ENCODE measurements around the gene NLRP6. TPM values are rescaled to one million over a fixed set of nuclear protein-coding genes. Genes with fewer than 3 reads are reported as not detected.
"Not testable (repeated sequence)": the region's sequence is repeated elsewhere in the genome, so short reads cannot be mapped to it uniquely, and the experiment has no call there.

The NLRP6 gene
- polyA plus RNA-seq, 4 donors, result 42.2 to 81.5 (median 58.7) TPM

DNA sequence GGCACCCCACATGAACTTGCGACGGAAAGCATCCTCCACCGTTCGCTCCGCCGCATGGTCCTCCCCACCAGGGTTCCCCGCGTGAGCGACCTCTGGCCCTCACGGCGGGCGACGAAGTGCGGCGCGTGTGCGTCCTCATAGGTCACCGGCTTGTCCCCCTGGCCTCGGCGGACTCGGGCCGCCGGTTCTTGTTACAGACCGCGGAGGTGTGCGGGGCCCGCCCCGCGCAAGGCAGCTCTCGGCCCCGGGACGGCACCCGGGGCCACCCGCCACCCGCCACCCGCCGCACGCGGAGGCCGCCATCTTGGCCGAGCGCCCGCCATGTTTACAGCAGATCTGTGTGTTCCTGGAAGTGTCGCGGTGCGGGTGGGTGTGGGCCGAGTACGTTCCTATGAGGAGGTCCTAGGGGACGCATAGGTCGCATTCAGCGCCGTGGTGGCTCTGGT is 25.9 kb downstream of the NLRP6 start:
- H3K4me3 ChIP-seq (ENCODE audit: low read depth in 1 of 3, low read length in 3 of 3), result no peak overlapping the region
- H3K4me1 ChIP-seq (ENCODE audit: control insufficient read depth in 3 of 3, insufficient read depth in 2 of 3, low read depth in 1 of 3, low read length in 2 of 3), result peaks cover 0 to 18% (median 0%) of the 10 kb centered on the region in 3 donors
- H3K9me3 ChIP-seq (ENCODE audit: control insufficient read depth in 2 of 2, insufficient read depth in 1 of 2, low read depth in 1 of 2, low read length in 1 of 2), result no peaks in the 10 kb centered on the region
- no peak for DNase-seq
- H3K27ac ChIP-seq (ENCODE audit: low read depth in 1 of 3, low read length in 2 of 3), result no peak overlapping the region
- H3K36me3 ChIP-seq (ENCODE audit: control insufficient read depth in 3 of 3, insufficient read depth in 2 of 3, low read depth in 1 of 3, low read length in 3 of 3), result no peaks in the 10 kb centered on the region
- peaks cover 0 to 18% (median 0%) of the 10 kb centered on the region in 3 donors for H3K27me3 ChIP-seq (ENCODE audit: control insufficient read depth in 3 of 3, insufficient read depth in 3 of 3, low read length in 3 of 3)
- 83 to 87% (median 83%) methylated on average over 50 to 52 of the region's 52 CpGs for WGBS, 3 donors
- no peak for FAIRE-seq

DNA sequence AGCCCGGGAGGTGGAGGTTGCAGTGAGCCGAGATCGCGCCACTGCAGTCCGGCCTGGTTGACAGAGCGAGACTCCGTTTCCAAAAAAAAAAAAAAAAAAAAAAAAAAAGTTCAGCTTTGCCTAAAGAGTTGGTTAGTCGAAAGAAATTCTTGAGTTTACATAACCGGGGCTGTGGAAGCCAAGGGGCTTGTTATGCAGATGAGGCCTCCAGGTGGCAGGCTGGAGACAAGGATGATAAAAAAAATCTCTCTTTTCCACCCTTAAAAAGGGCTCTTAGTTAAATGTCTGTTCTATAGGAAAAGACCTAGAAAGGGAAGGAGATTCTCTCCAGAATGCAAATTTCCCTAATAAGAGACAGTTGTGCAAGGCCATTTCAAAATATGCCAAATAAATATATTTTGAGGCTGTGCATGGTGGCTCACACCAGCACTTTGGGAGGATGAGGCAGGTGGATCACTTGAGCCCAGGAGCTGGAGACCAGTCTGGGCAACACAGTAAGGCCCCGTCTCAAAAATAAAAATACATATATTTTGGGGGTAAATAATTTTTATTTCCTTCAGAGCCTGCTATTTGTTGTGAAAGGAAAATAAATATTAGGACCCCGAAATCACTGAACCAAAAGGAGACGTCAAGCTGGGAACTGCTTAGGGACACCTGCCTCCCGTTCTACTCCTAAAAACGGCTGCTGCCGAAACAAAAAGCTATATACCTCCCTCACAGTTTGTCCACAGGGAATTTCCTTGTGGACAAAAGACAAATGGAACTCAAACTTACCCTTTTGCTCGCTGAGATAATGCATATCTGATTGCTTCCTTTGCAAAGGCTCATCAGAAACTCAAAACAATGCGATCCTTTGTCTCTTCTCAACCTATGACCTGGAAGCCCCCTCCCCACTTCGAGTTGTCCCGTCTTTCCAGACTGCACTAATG is 27.0 kb downstream of the NLRP6 start:
- Histone ChIP-seq H3K27ac (ENCODE audit: low read depth in 1 of 3, low read length in 2 of 3) (peak overlapping the region in 1 of 3 donors; percentile 55), H3K36me3 (ENCODE audit: control insufficient read depth in 3 of 3, insufficient read depth in 2 of 3, low read depth in 1 of 3, low read length in 3 of 3) (no peaks in the 10 kb centered on the region), H3K4me3 (ENCODE audit: low read depth in 1 of 3, low read length in 3 of 3) (no peak overlapping the region), H3K27me3 (ENCODE audit: control insufficient read depth in 3 of 3, insufficient read depth in 3 of 3, low read length in 3 of 3) (peaks cover 0 to 12% (median 0%) of the 10 kb centered on the region in 3 donors), H3K4me1 (ENCODE audit: control insufficient read depth in 3 of 3, insufficient read depth in 2 of 3, low read depth in 1 of 3, low read length in 2 of 3) (peaks cover 0 to 23% (median 0%) of the 10 kb centered on the region in 3 donors), H3K9me3 (ENCODE audit: control insufficient read depth in 2 of 2, insufficient read depth in 1 of 2, low read depth in 1 of 2, low read length in 1 of 2) (no peaks in the 10 kb centered on the region)
- FAIRE-seq (no peak), DNase-seq (peak in 1 of 2 donors; percentile 76)
- WGBS, 3 donors, result 29 to 37% (median 33%) methylated on average over 19 of the region's 19 CpGs

DNA sequence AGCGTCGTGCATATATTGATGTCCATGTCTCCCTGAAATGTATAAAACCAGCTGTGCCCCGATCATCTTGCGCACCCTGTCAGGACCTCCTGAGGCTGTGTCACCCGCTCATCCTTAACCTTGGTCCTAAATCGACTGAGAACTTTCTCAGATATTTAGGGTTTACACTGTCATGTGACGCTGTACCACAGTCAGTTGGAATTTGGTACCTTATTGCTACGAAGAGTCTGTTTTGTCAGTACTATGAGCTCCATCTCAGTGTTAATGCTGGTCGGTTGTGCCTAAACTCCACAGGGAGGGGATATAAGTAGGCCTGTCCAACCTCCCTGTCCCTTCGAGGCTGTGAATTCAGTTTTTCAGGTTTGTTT is 27.6 kb downstream of the NLRP6 start:
- Histone ChIP-seq H3K36me3 (ENCODE audit: control insufficient read depth in 3 of 3, insufficient read depth in 2 of 3, low read depth in 1 of 3, low read length in 3 of 3) (no peaks in the 10 kb centered on the region), H3K27ac (ENCODE audit: low read depth in 1 of 3, low read length in 2 of 3) (peak overlapping the region in 1 of 3 donors; percentile 55), H3K27me3 (ENCODE audit: control insufficient read depth in 3 of 3, insufficient read depth in 3 of 3, low read length in 3 of 3) (peaks cover 0 to 6% (median 0%) of the 10 kb centered on the region in 3 donors), H3K4me3 (ENCODE audit: low read depth in 1 of 3, low read length in 3 of 3) (no peak overlapping the region), H3K4me1 (ENCODE audit: control insufficient read depth in 3 of 3, insufficient read depth in 2 of 3, low read depth in 1 of 3, low read length in 2 of 3) (peaks cover 0 to 17% (median 0%) of the 10 kb centered on the region in 3 donors), H3K9me3 (ENCODE audit: control insufficient read depth in 2 of 2, insufficient read depth in 1 of 2, low read depth in 1 of 2, low read length in 1 of 2) (no peaks in the 10 kb centered on the region)
- FAIRE-seq, result no peak
- DNase-seq, result no peak
- 89 to 90% (median 89%) methylated on average over 10 of the region's 10 CpGs for WGBS, 3 donors

GRCh38 chr11:306645-307371 is 28.6 kb downstream of the NLRP6 start:
- no peak overlapping the region for H3K4me3 ChIP-seq (ENCODE audit: low read depth in 1 of 3, low read length in 3 of 3)
- no peaks in the 10 kb centered on the region for H3K9me3 ChIP-seq (ENCODE audit: control insufficient read depth in 2 of 2, insufficient read depth in 1 of 2, low read depth in 1 of 2, low read length in 1 of 2)
- no peaks in the 10 kb centered on the region for H3K36me3 ChIP-seq (ENCODE audit: control insufficient read depth in 3 of 3, insufficient read depth in 2 of 3, low read depth in 1 of 3, low read length in 3 of 3)
- 88 to 93% (median 90%) methylated on average over 17 of the region's 17 CpGs for WGBS, 3 donors
- peak overlapping the region in 1 of 3 donors; percentile 97 for H3K27ac ChIP-seq (ENCODE audit: low read depth in 1 of 3, low read length in 2 of 3)
- H3K4me1 ChIP-seq (ENCODE audit: control insufficient read depth in 3 of 3, insufficient read depth in 2 of 3, low read depth in 1 of 3, low read length in 2 of 3), result peaks cover 0 to 17% (median 0%) of the 10 kb centered on the region in 3 donors
- DNase-seq (no peak), FAIRE-seq (no peak)
- H3K27me3 ChIP-seq (ENCODE audit: control insufficient read depth in 3 of 3, insufficient read depth in 3 of 3, low read length in 3 of 3), result peaks cover 0 to 3% (median 0%) of the 10 kb centered on the region in 3 donors

GRCh38 chr11:307766-308708 is 29.8 kb downstream of the NLRP6 start, which contains the start of gene IFITM2:
TSS of gene IFITM2 (plus strand) at chr11:307816. CDS start at chr11:308193, 377 bp downstream.
- Histone ChIP-seq H3K4me3 (ENCODE audit: low read depth in 1 of 3, low read length in 3 of 3) (peak within 1 kb of the TSS; percentile 8 to 48 (median 29)), H3K4me1 (ENCODE audit: control insufficient read depth in 3 of 3, insufficient read depth in 2 of 3, low read depth in 1 of 3, low read length in 2 of 3) (peaks cover 0 to 30% (median under 1%) of the 10 kb centered on the region in 3 donors), H3K27ac (ENCODE audit: low read depth in 1 of 3, low read length in 2 of 3) (peak within 1 kb of the TSS; percentile 47 to 97 (median 56))
- not testable (repeated sequence) for FAIRE-seq; H3K36me3 ChIP-seq (ENCODE audit: control insufficient read depth in 3 of 3, insufficient read depth in 2 of 3, low read depth in 1 of 3, low read length in 3 of 3); H3K9me3 ChIP-seq (ENCODE audit: control insufficient read depth in 2 of 2, insufficient read depth in 1 of 2, low read depth in 1 of 2, low read length in 1 of 2); H3K27me3 ChIP-seq (ENCODE audit: control insufficient read depth in 3 of 3, insufficient read depth in 3 of 3, low read length in 3 of 3)
- 5 to 14% (median 13%) methylated on average over 18 to 28 of the region's 28 CpGs for WGBS, 3 donors
- peak in 1 of 2 donors; percentile 46 for DNase-seq

GRCh38 chr11:308740-309665 is 30.8 kb downstream of the NLRP6 start:
- Histone ChIP-seq H3K4me3 (ENCODE audit: low read depth in 1 of 3, low read length in 3 of 3) (peak overlapping the region; percentile 9 to 48 (median 12)), H3K4me1 (ENCODE audit: control insufficient read depth in 3 of 3, insufficient read depth in 2 of 3, low read depth in 1 of 3, low read length in 2 of 3) (peaks cover 0 to 39% (median 2%) of the 10 kb centered on the region in 3 donors), H3K27ac (ENCODE audit: low read depth in 1 of 3, low read length in 2 of 3) (peak overlapping the region in 2 of 3 donors; percentile 2 to 86)
- H3K9me3 ChIP-seq (ENCODE audit: control insufficient read depth in 2 of 2, insufficient read depth in 1 of 2, low read depth in 1 of 2, low read length in 1 of 2); FAIRE-seq; DNase-seq; H3K27me3 ChIP-seq (ENCODE audit: control insufficient read depth in 3 of 3, insufficient read depth in 3 of 3, low read length in 3 of 3); H3K36me3 ChIP-seq (ENCODE audit: control insufficient read depth in 3 of 3, insufficient read depth in 2 of 3, low read depth in 1 of 3, low read length in 3 of 3): not testable (repeated sequence)
- 41 to 64% (median 61%) methylated on average over 21 to 24 of the region's 24 CpGs for WGBS, 3 donors

DNA sequence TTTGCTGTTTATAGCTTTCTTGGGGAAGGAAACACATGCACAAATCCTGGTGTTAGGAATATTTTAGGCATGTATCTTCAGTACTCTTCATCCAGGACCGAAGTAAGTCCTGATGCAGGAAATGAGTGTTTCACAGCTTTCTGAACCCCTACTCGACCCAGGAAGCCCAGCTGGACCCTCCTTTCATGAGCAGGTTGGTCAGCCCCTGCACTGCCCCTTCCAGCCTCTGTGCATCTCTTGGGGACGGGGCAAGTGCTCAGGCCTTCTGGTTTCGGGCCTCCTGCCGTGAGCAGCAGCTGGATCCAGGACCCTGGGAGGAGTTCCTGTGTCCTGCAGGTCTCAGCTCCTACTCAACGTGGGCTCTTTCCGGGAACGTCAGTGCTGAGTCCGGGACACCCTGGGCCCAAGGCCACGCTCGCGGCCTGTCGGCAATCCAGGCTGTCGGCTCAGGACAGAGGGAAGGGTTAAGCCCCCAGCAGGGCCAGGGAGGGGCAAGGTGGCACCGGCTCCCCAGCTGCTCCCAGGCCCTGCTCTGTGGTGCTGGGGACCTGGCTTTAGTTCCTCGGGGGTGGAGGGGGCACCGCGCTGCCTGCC is 31.9 kb downstream of the NLRP6 start:
- WGBS, 3 donors, result 10 to 23% (median 21%) methylated on average over 5 of the region's 18 CpGs
- H3K27me3 ChIP-seq (ENCODE audit: control insufficient read depth in 3 of 3, insufficient read depth in 3 of 3, low read length in 3 of 3); FAIRE-seq; H3K36me3 ChIP-seq (ENCODE audit: control insufficient read depth in 3 of 3, insufficient read depth in 2 of 3, low read depth in 1 of 3, low read length in 3 of 3); DNase-seq; H3K9me3 ChIP-seq (ENCODE audit: control insufficient read depth in 2 of 2, insufficient read depth in 1 of 2, low read depth in 1 of 2, low read length in 1 of 2): not testable (repeated sequence)
- Histone ChIP-seq H3K4me3 (ENCODE audit: low read depth in 1 of 3, low read length in 3 of 3) (peak overlapping the region in 2 of 3 donors; percentile 22 to 35), H3K27ac (ENCODE audit: low read depth in 1 of 3, low read length in 2 of 3) (peak overlapping the region in 1 of 3 donors; percentile 71), H3K4me1 (ENCODE audit: control insufficient read depth in 3 of 3, insufficient read depth in 2 of 3, low read depth in 1 of 3, low read length in 2 of 3) (peaks cover 0 to 42% (median 2%) of the 10 kb centered on the region in 3 donors)

All from small intestine (tissue), 7 donors.